OCI-LY1 (cell line): ENCODE results near the gene FGF14.

Experiments
- EZH2 ChIP-seq: fragments of 200-600 bp; sonication (generic), shearing (Covaris generic); IDR thresholded peaks from 2 replicates; pipeline ENCODE4 v1.8.0; 2017; ENCODE audit warnings: borderline replicate concordance, mixed run types, mild to moderate bottlenecking, antibody characterized with exemption, low read length, moderate library complexity, mixed read lengths
- TF ChIP-seq, protein P1 (sequence below): fragments of 200-600 bp; sonication (generic), shearing (Covaris generic); IDR thresholded peaks from 2 replicates; pipeline ENCODE4 v1.5.1; 2017; ENCODE audit warnings: mild to moderate bottlenecking, antibody characterized with exemption, low read length, moderate library complexity, mixed read lengths

GRCh38 chr13:102073251-102073650 lies 328.6 kb downstream of the FGF14 start:
- TF ChIP-seq EZH2, result no peak
- TF ChIP-seq, protein P1, sequence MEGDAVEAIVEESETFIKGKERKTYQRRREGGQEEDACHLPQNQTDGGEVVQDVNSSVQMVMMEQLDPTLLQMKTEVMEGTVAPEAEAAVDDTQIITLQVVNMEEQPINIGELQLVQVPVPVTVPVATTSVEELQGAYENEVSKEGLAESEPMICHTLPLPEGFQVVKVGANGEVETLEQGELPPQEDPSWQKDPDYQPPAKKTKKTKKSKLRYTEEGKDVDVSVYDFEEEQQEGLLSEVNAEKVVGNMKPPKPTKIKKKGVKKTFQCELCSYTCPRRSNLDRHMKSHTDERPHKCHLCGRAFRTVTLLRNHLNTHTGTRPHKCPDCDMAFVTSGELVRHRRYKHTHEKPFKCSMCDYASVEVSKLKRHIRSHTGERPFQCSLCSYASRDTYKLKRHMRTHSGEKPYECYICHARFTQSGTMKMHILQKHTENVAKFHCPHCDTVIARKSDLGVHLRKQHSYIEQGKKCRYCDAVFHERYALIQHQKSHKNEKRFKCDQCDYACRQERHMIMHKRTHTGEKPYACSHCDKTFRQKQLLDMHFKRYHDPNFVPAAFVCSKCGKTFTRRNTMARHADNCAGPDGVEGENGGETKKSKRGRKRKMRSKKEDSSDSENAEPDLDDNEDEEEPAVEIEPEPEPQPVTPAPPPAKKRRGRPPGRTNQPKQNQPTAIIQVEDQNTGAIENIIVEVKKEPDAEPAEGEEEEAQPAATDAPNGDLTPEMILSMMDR, result no peak
